ENCODE data around the gene FAM107B. TPM values are rescaled to one million over a fixed set of nuclear protein-coding genes. Genes with fewer than 3 reads are reported as not detected.

Gene FAM107B
- total RNA-seq, 6 experiments from 2014 or later: 58.6 to 116 (median 68.7) TPM

- Histone ChIP-seq H3K9me3 (no peaks in the 10 kb centered on the region), H3K27ac (peak overlapping the region; percentile 63 to 92 (median 88)), H3K4me3 (no peak overlapping the region), H3K4me1 (peaks cover 2 to 86% (median 29%) of the 10 kb centered on the region in 4 donors), H3K27me3 (no peaks in the 10 kb centered on the region), H3K36me3 (no peaks in the 10 kb centered on the region)
- intact Hi-C loops (cut with DNase I): no loop called here
- no peak for TF ChIP-seq CTCF (IDR thresholded peaks at IDR 0.05)
- TF ChIP-seq POLR2A (IDR thresholded peaks at IDR 0.05): no peak
- peak in 3 of 4 donors; percentile 12 to 33 (median 25) for ATAC-seq
- WGBS (ENCODE audit: insufficient coverage, low coverage, low lambda C conversion rate, missing lambda C conversion rate): 29% methylated on average over 3 of the region's 3 CpGs
- no peak for DNase-seq
Measured at GRCh38 chr10:14554491-14555205, 220.0 kb downstream of the FAM107B start.

- peaks cover 2 to 88% (median 29%) of the 10 kb centered on the region in 4 donors for H3K4me1 ChIP-seq
- H3K27me3 ChIP-seq: no peaks in the 10 kb centered on the region
- intact Hi-C loops (cut with DNase I): no loop called here
- 57% methylated on average over 2 of the region's 3 CpGs for WGBS (ENCODE audit: insufficient coverage, low coverage, low lambda C conversion rate, missing lambda C conversion rate)
- no peak for TF ChIP-seq CTCF (IDR thresholded peaks at IDR 0.05)
- no peak for TF ChIP-seq POLR2A (IDR thresholded peaks at IDR 0.05)
- ATAC-seq: peak in 1 of 4 donors; percentile 3
- no peak overlapping the region for H3K4me3 ChIP-seq
- peak overlapping the region; percentile 63 to 92 (median 88) for H3K27ac ChIP-seq
- H3K36me3 ChIP-seq: no peaks in the 10 kb centered on the region
- no peaks in the 10 kb centered on the region for H3K9me3 ChIP-seq
- peak in 1 of 3 donors; percentile 40 for DNase-seq
Measured at GRCh38 chr10:14554091-14554490, 220.6 kb downstream of the FAM107B start.

GRCh38 chr10:14553448-14553847, 221.2 kb downstream of the FAM107B start:
- ATAC-seq (no peak), DNase-seq (peak in 1 of 3 donors; percentile 31)
- H3K4me1 ChIP-seq: peaks cover 2 to 85% (median 29%) of the 10 kb centered on the region in 4 donors
- TF ChIP-seq POLR2A (IDR thresholded peaks at IDR 0.05) (no peak), CTCF (IDR thresholded peaks at IDR 0.05) (no peak)
- no peaks in the 10 kb centered on the region for H3K36me3 ChIP-seq
- no peaks in the 10 kb centered on the region for H3K27me3 ChIP-seq
- no peak overlapping the region for H3K4me3 ChIP-seq
- H3K9me3 ChIP-seq: no peaks in the 10 kb centered on the region
- WGBS (ENCODE audit: insufficient coverage, low coverage, low lambda C conversion rate, missing lambda C conversion rate): 33% methylated on average over 1 of the region's 1 CpG
- intact Hi-C loops (cut with DNase I): no loop called here
- peak overlapping the region; percentile 63 to 92 (median 88) for H3K27ac ChIP-seq

- Histone ChIP-seq H3K4me3 (no peak overlapping the region), H3K27me3 (no peaks in the 10 kb centered on the region), H3K4me1 (peaks cover 2 to 71% (median 23%) of the 10 kb centered on the region in 4 donors), H3K36me3 (no peaks in the 10 kb centered on the region), H3K27ac (peak overlapping the region in 1 of 3 donors; percentile 92), H3K9me3 (no peaks in the 10 kb centered on the region)
- 66% methylated on average over 4 of the region's 4 CpGs for WGBS (ENCODE audit: insufficient coverage, low coverage, low lambda C conversion rate, missing lambda C conversion rate)
- ATAC-seq (no peak), DNase-seq (peak in 1 of 3 donors; percentile 37)
- TF ChIP-seq CTCF (IDR thresholded peaks at IDR 0.05): no peak
- TF ChIP-seq POLR2A (IDR thresholded peaks at IDR 0.05): no peak
- intact Hi-C loops (cut with DNase I): no loop called here
Measured at GRCh38 chr10:14552015-14552414, 222.7 kb downstream of the FAM107B start.

Data from right lobe of liver (tissue), 6 donors.